ENCODE data around the gene HGFAC.
"Not testable (repeated sequence)": the region's sequence is repeated elsewhere in the genome, so short reads cannot be mapped to it uniquely, and the experiment has no call there.

HGFAC gene

DNA sequence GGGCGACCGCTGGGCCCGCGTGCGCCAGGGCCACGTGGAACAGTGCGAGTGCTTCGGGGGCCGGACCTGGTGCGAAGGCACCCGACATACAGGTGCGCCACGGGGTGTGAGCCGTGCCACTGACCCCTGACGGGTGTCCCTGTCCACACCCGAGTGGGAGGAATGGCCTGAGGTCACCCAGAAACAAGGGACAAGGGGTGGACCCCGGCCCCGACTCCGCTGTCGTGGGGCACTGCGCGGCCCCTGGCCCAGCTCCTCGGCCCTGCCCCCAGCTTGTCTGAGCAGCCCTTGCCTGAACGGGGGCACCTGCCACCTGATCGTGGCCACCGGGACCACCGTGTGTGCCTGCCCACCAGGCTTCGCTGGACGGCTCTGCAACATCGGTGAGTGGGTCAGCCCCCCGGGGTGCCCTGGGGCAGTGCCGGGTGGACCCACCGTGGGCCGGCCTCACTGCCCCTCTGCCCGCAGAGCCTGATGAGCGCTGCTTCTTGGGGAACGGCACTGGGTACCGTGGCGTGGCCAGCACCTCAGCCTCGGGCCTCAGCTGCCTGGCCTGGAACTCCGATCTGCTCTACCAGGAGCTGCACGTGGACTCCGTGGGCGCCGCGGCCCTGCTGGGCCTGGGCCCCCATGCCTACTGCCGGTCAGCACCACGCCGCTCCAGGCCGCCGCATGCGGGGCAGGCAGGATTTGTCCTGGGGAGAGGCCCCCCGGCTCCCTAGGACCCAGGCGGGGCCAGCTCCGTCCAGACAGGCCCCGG lies 2.8 kb downstream of the HGFAC start:
- no peak for DNase-seq

DNA sequence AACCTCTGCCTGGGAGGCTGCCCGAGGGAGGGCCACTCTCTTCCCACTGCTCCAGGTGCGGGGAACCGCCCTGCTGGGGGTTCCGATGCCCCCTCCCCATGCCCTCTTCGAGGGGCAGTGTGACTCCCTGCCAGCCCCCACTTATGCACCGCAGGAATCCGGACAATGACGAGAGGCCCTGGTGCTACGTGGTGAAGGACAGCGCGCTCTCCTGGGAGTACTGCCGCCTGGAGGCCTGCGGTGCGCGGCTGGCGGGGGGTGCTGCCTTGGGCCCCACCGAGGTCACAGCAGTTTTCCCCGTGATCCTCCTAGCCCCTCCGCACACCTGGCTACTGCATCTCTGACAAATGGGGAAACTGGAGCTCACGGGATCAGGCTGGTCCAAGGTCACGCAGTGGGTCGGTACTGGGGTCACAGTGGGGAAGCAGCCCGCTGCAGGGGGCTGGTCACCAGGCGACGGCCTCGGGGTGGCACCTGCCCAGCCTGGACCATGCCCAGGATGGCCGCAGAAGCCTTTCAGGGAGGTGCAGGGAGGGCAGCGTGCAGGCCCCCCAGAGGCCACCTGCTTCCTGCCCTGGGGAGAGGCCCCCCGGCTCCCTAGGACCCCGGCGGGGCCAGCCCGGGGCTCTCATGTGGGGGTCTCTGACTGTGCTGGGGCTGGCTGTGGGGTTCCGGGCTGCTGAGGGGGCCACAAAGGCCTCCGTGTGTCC lies 3.5 kb downstream of the HGFAC start:
- no peak for DNase-seq

DNA sequence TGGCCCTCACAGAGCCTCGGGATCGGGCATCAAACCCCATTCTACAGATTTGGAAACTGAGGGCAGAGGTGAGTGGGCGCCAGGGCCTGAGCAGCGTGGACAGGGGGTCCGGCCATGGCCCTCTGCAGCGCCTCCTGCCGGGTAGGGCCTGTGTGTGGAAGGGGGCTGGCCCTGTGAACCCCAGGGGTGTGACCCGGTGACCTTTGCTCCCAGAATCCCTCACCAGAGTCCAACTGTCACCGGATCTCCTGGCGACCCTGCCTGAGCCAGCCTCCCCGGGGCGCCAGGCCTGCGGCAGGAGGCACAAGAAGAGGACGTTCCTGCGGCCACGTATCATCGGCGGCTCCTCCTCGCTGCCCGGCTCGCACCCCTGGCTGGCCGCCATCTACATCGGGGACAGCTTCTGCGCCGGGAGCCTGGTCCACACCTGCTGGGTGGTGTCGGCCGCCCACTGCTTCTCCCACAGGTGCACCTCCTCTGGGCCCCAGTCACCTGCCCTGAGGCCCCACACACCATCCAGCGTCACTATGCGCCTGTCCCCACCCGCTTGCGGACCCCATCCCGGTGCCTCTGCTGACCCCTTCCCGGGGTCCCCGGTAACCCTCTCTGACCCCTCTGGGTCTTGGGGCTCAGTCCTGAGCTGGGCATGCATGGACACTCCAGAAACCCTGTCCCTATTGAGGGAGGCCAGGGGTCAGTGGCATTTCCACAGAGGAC lies 4.2 kb downstream of the HGFAC start:
- DNase-seq, result no peak

DNA sequence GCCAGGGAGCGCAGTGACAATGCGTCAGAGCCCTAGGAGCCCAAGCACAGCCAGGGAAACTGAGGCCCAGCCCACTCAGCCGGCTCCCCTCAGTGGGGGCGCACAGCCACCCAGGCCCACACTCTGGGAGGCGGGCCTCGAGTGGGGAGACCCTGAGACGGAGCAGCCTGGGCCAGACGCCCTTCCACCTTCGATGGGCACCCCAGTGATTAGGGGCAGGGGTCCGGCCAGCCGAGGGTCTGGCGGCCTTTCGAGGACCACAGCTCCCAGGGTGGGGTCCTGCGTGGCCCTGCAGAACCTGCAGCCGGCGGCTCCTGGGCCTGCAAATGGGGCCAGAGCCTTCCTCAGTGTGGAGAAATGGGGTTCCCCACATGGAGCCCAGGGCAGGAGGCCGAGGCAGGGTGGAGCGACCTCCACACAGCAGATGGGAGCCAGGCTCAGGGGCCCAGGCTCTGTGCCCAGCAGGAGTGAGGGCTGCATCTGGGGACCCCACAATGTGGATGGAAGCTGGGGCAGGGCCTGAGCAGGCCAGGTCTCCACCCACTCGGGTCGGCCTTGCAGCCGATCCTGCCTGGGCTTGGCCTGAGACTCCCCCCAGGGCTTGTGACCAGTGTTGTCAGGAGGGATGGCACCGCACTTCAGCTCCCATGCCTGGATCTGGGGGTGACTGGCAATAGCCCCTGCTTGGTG lies 5.0 kb downstream of the HGFAC start:
- no peak for DNase-seq

DNA sequence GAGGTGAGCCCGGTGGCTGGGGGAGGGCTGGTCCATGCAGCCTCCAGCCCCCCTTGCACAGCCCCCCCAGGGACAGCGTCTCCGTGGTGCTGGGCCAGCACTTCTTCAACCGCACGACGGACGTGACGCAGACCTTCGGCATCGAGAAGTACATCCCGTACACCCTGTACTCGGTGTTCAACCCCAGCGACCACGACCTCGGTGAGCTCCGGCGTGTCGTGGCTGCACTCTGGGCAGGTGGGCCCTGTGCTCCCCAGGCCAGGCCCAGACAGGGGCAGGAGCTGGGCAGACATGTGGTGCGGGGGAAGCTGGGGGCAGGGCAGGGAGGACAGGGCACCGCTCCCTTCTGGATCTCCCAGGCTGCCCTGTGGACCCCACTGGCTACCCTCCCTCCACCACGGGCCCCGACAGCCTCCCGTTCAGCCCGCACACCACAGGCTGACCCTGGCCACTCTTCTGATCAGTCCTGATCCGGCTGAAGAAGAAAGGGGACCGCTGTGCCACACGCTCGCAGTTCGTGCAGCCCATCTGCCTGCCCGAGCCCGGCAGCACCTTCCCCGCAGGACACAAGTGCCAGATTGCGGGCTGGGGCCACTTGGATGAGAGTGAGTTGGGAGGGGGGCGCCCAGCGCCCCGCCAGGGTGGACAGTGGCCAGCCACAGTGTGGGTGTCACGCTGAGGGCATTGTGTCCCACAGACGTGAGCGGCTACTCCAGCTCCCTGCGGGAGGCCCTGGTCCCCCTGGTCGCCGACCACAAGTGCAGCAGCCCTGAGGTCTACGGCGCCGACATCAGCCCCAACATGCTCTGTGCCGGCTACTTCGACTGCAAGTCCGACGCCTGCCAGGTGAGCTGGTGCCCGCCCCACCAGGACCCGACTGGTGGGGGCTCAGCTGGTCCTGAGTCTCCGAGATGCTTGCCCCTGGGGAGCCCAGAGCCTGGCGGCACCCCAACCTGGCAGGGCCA lies 5.9 kb downstream of the HGFAC start:
- DNase-seq, result no peak

DNA sequence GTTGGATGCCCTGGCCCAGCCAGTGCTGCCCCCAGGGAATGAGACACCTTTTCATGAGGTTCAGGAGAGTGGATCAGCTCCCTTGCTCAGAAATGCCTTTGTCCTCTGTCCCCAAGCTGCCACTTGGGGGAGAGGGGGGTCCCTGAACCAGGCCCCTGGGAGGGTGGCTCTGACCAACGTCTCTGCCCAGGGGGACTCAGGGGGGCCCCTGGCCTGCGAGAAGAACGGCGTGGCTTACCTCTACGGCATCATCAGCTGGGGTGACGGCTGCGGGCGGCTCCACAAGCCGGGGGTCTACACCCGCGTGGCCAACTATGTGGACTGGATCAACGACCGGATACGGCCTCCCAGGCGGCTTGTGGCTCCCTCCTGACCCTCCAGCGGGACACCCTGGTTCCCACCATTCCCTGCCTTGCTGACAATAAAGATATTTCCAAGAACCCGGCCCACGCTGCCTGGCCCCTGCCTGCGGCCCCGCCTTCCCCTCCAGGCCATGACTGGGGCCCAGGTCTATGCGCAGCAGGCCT lies 7.3 kb downstream of the HGFAC start:
- DNase-seq, result no peak

DNA sequence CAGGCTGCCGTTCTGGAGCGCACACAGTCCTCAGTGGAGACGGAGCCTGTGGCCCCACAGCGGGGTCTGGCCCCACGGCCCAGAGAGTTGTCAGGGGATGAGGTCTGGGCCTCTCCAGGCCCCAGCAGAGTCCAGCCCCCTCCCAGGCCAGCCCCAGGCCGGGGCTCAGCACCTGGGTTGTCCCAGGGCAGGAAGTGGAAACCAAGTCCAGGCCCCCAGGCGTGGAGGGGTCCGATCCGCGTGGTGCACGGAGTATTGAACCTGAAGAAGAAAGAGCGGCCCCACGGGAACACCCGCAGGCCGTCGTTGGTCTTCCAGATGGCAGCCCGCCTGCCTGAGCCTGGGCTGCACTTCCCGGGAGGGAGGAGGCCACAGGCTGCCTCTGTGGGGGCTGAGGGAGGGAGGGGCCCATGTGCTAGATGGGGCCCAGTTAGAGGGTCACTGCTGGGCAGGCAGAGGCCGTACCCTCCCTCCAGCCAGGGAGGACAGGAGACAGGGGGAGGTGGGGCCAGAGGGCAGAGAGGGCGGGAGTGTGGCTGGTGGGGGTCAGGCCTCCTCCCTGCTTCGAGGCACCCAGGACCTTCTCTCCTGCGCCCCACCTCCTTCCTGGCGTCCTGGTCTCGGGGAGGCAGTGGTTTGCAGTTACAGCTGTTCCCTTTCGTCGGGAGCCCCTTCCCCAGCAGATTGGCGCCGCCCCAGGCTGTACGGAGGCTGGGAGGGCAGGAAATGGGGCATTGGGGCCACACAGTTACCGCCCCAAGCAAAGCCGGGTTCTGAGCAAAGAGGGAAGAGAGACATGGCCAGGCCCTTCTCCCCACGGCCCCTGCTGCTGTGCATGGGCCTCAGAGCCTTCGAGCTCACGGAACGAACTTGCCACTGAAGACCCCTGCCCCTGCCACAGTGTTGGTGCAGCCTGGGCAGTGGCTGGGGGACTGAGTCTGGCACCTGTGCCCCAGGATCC lies 8.1 kb downstream of the HGFAC start:
- DNase-seq, result no peak

DNA sequence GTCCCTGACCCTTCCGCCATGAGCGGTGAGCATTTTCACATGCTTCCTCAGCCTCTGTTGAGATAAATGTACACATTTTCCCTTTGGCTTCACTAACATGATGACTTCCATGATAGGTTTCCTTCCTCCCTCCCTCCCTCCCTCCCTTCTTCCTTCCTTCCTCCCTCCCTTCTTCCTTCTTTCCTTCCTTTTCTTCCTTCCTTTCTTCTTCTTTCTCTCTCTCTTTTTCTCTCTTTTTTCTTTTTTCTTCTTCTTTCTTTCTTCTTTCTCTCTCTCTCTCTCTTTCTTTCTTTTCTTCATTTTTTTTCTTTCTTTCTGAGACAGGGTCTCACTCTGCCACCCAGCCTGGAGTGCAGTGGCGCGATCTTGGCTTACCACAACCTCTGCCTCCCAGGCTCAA lies 8.9 kb downstream of the HGFAC start:
- no peak for DNase-seq

DNA sequence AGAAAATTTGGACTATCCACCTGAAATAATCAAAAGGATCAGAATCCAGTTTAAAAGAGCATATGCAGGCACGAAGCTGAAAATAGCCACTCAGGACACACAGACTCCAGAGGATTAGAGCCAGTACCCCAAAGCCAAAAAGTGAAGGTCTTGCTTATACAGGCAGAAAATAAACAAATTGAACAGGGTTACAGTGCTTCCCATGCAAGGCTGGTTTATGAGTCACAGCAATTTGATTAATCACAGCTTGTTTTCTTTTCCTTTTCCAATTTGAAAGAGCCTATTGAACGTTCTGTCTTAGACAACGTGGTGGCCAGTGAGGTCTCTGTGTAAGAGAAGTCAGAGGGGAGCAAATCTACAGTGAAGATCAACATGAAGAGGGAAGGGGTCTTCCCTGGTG lies 10.2 kb downstream of the HGFAC start:
- DNase-seq, result no peak

DNA sequence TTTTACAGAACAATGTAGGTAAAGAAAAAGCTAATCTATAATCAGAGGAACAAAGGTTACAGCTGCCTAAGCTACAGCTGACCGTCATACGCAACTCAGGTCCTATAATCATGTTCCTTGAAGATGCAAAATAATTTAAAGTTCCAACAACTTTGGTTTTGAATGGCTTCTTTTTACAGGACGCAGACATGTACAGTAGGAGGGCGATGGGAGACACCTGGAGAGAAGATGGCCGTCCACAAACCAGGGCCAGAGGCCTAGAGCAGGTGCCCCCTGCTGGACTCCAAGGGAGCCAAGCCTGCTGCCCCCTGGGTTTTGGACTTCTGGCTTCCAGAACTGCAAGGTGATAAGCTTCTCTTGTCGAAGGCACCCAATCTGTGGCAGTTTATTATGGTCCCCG lies 10.6 kb downstream of the HGFAC start:
- DNase-seq, result no peak

DNA sequence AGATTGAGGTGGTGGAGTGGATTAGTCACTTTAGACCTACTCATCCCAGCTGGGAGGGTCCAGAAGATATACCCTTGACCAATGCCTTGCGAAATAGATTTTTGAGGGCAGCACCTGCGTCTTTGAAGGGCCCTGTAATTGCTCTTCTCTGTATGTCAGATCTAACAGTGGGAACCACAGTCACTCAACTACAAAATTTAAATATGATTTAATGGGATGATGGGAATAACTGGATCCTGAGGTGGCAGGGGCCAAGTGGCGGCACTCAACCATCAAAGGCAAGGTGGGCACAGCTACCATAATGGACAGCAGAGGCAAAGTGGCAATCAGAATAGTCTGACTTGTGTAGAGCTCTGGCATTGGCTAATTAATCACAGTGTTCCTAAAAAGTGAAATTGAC lies 13.8 kb downstream of the HGFAC start:
- DNase-seq, result not testable (repeated sequence)

DNA sequence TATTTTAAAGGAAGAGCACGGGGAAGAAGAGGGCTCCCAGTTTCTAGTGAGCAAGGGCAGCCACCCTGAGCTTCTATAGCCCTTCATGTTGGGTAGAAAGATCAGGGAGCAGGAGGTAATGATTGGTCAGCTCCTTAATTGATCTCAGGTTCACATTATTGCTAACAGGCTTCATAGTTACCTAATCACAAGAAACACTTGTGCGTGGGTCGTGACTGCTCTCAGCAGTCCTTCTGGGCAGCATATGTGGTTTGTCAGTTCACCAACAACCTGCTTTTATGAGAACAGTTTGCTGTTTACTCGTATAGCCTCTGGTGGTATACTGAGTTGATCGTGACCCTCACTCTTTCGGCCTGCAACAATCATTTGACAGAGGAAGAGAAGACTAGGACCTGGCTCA lies 16.6 kb downstream of the HGFAC start:
- no peak for DNase-seq

DNA sequence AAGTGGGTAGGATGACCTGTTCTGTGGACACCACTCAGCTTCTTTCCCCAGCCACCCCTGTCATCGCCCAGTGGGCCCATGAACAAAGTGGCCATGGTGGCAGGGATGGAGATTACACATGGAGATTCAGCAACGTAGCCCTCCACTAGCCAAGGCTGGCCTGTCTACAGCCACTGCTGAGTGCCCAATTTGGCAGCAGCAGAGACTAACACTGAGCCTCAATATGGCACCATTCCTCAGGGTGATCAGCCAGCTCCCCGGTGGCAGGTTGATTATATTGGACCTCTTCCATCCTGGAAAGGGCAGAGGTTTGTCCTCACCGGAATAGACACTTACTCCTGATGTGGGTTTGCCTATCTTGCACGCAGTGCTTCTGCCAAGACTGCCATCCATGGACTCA lies 17.4 kb downstream of the HGFAC start:
- not testable (repeated sequence) for DNase-seq

DNA sequence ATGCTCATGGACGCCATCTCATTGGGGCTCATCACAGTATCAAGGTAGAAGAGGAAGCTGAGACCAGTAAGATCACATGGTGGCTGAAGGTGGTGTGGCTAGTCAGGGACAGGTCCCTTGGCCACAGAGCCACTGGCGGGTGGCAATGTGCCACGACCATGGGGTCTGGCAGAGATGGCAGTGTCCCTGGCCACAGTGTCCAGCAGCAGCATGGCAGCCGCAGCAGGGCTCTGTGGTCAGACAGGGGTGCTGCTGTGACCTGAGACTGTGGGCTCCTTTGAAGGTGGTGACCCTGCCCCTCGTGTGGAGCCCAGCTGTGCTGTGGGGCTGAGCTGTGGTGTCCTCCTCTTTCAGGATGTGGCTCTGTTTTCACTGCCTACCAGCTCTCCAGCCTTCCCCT lies 19.2 kb downstream of the HGFAC start:
- no peak for DNase-seq

DNA sequence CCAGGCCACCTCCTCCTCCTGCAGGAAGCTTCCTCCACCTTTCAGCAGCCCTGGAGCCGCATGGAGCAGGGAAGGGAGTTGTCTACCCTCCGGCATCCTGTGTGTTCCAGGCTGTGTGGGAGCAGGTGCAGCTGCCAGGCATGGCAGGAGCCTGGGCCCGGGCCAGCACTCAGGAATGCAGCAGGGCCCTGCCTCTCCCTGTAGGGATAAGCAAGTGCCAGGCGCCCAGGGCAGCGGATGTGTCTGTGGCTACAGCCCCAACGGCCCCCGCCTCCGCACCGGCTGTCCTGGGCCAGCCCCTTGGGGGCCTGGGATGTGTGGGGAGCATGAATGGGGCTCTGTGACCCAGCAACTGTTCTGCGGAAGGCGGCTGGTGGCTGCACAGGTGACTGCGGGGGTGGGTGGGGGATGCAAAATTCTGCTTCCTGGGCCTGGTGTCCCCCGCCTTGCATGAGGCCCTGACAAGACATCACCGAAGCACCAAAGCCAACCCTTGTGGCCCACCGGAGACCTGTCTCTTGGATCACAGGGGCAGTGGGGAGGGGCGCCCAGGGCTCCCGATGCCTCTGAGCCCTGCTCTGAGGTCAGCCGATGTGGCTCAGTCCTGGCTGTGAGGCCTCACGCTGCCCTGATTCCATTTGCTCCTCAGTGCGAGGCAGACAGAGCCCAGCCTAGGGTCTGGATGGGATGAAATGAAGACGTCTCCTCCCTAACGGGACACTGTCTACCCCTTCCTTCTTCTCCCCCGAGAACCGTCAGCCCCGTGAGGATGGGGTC lies 19.9 kb downstream of the HGFAC start:
- no peak for DNase-seq

DNA sequence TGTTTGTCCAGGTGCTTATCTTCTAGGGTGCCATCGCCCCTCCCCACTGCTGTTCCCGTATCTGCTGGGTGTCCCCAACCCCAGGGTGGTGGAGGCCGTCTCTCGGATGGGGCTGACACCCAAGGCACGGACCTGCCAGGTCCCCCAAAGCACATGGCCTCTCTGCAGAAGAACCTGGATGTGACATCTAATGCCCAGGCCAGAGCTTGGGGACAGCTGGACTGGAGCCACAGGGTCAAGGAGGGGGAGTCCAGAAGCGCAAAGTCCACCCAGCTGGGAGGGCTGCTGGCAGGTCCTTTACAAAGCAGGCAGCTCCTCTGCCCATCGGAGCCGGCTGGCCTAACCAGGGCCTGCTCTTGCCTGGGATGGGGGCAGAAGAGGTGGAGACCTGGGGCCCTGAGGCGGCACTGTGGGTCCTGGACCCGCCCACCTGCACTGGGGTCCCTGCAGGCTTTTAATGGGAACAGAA lies 20.6 kb downstream of the HGFAC start:
- no peak for DNase-seq

DNA sequence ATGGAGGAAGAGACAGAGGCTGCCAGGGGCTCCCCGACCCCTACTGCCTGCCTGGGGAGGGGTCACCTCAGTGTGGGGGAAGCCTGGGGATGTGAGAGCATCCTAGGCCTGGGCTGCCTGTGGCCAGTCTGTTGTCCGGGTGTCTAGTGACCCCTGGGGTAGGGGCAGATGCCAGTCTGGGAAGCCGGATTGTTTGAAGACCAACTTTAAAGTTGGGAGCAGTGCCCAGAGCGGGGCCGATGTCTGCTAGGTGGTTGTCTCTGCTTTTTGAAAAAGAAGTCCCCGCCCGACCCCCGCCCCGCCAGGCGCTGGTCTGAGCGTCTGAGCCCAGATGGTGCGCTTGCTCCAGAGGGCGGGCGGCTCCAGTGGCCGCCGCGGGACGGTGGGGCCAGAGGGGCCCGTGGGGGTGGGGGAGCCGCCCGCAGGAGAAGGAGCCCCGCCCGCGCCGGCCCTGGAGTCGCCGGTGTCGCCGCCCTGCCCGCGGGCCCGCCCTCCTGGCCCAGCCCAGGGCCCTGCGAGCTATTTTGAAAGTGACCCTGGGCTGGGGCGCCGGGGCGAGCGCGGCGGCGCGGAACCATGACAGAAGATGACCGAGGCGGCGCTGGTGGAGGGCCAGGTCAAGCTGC lies 21.1 kb downstream of the HGFAC start, which contains the start of gene DOK7:
TSS of gene DOK7 (plus strand) at position 517 of the 626 bp plus-strand sequence. CDS start at position 587, 70 bp downstream.
- no peak for DNase-seq

DNA sequence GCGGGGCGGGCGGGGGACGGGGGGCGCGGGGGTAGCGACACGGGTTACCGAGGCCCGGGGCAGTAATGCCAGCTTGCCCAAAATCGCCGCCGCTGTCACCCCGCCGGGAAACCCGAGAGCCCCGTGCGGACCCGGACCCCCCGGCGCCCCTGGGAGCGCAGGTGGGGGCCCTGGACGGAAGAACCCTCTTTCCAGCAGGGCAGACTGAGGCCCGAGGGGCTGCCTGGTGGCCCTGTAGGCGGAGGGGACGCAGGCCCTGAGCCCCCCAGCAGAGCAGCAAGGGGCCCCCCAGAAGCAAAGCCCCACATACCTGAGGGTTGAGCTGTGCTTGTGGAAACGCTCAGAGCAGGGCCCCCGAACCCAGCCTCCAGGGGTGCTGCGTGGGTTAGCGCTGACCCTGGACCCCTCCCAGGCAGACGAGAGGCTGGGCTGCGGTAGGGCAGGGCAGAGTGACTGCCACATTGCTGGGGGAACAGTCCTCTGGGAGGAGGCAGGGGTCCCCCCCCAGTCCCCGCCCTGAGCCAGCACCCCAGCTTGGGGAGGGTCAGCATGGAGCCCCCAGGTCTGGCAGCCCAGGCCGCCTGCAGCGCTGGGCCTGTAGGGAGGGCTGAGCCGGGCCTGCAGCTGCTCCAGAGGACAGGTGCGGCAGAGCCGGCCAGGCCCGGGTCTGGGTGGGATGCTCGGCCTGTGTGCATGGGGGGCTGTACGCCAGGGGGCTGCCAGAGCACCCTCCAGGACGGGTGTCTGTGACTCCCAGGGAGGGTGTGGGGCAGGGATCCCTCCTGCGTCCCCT lies 22.0 kb downstream of the HGFAC start:
- no peak for DNase-seq
